PC-9 (cell line): Measurements from ENCODE around the gene PCSK7. TPM values are rescaled to one million over a fixed set of nuclear protein-coding genes. Genes with fewer than 3 reads are reported as not detected.

Source experiments
- BruUV-seq: library from RNA; stranded (reverse); fragments of 400-500 nt; replicated peaks from 2 replicates; lab custom pipeline; 2021; lab: Mats Ljungman, UMichigan
- CTCF ChIA-PET: fragments of 300-600 bp; sonication (Branson Sonifier 250); formaldehyde crosslinking; loops from one replicate; lab custom pipeline; 2022; ENCODE audit warnings: antibody characterized with exemption; lab: Charles Lee
- POLR2A ChIA-PET: fragments of 300-600 bp; sonication (Branson Sonifier 250); formaldehyde crosslinking; loops from one replicate; lab custom pipeline; 2022; ENCODE audit warnings: antibody characterized with exemption; ENCODE audit not compliant: unreplicated experiment; lab: Charles Lee
- DNase-seq, 2 experiments: peaks; one replicate each; pipeline versions ENCODE4 v3.0.0 to v3.0.0-alpha.2; 2015 to 2022; ENCODE audit warnings: mixed read lengths in 1 of 2
- H2AFZ ChIP-seq: fragments of 200-600 bp; sonication (generic); 2 replicates; pipeline ENCODE4 v1.8.1; 2017; ENCODE audit warnings: antibody characterized with exemption
- H3F3A ChIP-seq: fragments of 200-600 bp; sonication (generic); 2 replicates; pipeline ENCODE4 v1.8.1; 2017; ENCODE audit warnings: antibody characterized with exemption, mild to moderate bottlenecking, low read depth; ENCODE audit not compliant: insufficient read depth
- H3K27ac ChIP-seq: fragments of 200-600 bp; sonication (generic); 2 replicates; pipeline ENCODE4 v1.6.1; 2016; ENCODE audit warnings: mixed run types
- H3K27me3 ChIP-seq: fragments of 200-600 bp; sonication (generic); 2 replicates; pipeline ENCODE4 v1.6.1; 2016; ENCODE audit warnings: low read depth, mixed run types; ENCODE audit not compliant: insufficient read depth
- H3K36me3 ChIP-seq: fragments of 200-600 bp; sonication (generic); 2 replicates; pipeline ENCODE4 v1.6.1; 2016; ENCODE audit warnings: low read depth, mixed run types
- H3K4me1 ChIP-seq: fragments of 200-600 bp; sonication (generic); replicated peaks from 2 replicates; pipeline ENCODE4 v1.6.1; 2016; ENCODE audit warnings: mixed run types; ENCODE audit not compliant: insufficient read depth
- H3K4me2 ChIP-seq: fragments of 200-600 bp; sonication (generic); 2 replicates; pipeline ENCODE4 v1.6.1; 2017; ENCODE audit warnings: mixed run types
- H3K4me3 ChIP-seq: fragments of 200-600 bp; sonication (generic); 2 replicates; pipeline ENCODE4 v1.6.1; 2016; ENCODE audit warnings: mixed run types
- H3K79me2 ChIP-seq: fragments of 200-600 bp; sonication (generic); 2 replicates; pipeline ENCODE4 v1.6.1; 2017; ENCODE audit warnings: low read depth, mixed run types
- H3K9me2 ChIP-seq: fragments of 200-600 bp; sonication (generic); 2 replicates; pipeline ENCODE4 v1.8.1; 2017; ENCODE audit warnings: mild to moderate bottlenecking; ENCODE audit not compliant: insufficient read depth
- H3K9me3 ChIP-seq: fragments of 200-600 bp; sonication (generic); 2 replicates; pipeline ENCODE4 v1.8.1; 2016; ENCODE audit warnings: low read depth; ENCODE audit not compliant: insufficient read depth
- H4K20me1 ChIP-seq: fragments of 200-600 bp; sonication (generic); 2 replicates; pipeline ENCODE4 v1.8.1; 2017; ENCODE audit not compliant: insufficient read depth
- EZH2 ChIP-seq: fragments of 200-600 bp; sonication (generic); IDR thresholded peaks from 2 replicates; pipeline ENCODE4 v1.8.0; 2017; ENCODE audit warnings: antibody characterized with exemption, low read depth
- intact Hi-C: fragments of 100-400 bp; cut with micrococcal nuclease; formaldehyde crosslinking; loops from one replicate; pipeline ENCODE4 v1.10.0; 2022; ENCODE audit not compliant: unreplicated experiment
- total RNA-seq: library from RNA; stranded (reverse); gene quantifications from 2 replicates; pipeline ENCODE4 v1.2.3, GENCODE V29; 2021
- TF ChIP-seq, protein P1 (sequence below): fragments of 200-600 bp; sonication (generic); conservative IDR thresholded peaks from 2 replicates; pipeline ENCODE4 v1.6.1; 2017; ENCODE audit warnings: mixed run types, antibody characterized with exemption, mild to moderate bottlenecking, moderate library complexity

Gene PCSK7
- total RNA-seq, 1 experiment from 2014 or later, result 41.6 TPM

DNA sequence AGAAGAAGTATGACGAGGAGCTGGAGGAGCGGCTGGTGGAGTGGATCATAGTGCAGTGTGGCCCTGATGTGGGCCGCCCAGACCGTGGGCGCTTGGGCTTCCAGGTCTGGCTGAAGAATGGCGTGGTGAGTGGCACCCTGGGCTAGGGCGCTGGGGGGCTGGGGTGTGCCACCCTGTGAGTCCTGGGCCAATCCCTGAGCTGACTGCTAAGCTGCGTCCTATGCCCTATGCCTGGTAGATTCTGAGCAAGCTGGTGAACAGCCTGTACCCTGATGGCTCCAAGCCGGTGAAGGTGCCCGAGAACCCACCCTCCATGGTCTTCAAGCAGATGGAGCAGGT lies 28.8 kb downstream of the PCSK7 start:
- no peaks in the 10 kb centered on the region for H3F3A ChIP-seq
- no peaks in the 10 kb centered on the region for H3K27me3 ChIP-seq
- no TSS peak for BruUV-seq
- H3K9me2 ChIP-seq, result no peaks in the 10 kb centered on the region
- no peaks in the 10 kb centered on the region for H3K79me2 ChIP-seq
- H3K27ac ChIP-seq, result no peak overlapping the region
- H4K20me1 ChIP-seq, result no peaks in the 10 kb centered on the region
- POLR2A ChIA-PET, result no interaction called here
- intact Hi-C loops, result no loop called here
- no peak overlapping the region for H3K4me2 ChIP-seq
- H2AFZ ChIP-seq, result no peak overlapping the region
- CTCF ChIA-PET, result no interaction called here
- no peaks in the 10 kb centered on the region for H3K4me1 ChIP-seq
- H3K4me3 ChIP-seq, result no peak overlapping the region
- DNase-seq, result no peak
- no peaks in the 10 kb centered on the region for H3K36me3 ChIP-seq
- TF ChIP-seq, protein P1, sequence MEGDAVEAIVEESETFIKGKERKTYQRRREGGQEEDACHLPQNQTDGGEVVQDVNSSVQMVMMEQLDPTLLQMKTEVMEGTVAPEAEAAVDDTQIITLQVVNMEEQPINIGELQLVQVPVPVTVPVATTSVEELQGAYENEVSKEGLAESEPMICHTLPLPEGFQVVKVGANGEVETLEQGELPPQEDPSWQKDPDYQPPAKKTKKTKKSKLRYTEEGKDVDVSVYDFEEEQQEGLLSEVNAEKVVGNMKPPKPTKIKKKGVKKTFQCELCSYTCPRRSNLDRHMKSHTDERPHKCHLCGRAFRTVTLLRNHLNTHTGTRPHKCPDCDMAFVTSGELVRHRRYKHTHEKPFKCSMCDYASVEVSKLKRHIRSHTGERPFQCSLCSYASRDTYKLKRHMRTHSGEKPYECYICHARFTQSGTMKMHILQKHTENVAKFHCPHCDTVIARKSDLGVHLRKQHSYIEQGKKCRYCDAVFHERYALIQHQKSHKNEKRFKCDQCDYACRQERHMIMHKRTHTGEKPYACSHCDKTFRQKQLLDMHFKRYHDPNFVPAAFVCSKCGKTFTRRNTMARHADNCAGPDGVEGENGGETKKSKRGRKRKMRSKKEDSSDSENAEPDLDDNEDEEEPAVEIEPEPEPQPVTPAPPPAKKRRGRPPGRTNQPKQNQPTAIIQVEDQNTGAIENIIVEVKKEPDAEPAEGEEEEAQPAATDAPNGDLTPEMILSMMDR, result no peak
- TF ChIP-seq EZH2, result no peak
- no peaks in the 10 kb centered on the region for H3K9me3 ChIP-seq

DNA sequence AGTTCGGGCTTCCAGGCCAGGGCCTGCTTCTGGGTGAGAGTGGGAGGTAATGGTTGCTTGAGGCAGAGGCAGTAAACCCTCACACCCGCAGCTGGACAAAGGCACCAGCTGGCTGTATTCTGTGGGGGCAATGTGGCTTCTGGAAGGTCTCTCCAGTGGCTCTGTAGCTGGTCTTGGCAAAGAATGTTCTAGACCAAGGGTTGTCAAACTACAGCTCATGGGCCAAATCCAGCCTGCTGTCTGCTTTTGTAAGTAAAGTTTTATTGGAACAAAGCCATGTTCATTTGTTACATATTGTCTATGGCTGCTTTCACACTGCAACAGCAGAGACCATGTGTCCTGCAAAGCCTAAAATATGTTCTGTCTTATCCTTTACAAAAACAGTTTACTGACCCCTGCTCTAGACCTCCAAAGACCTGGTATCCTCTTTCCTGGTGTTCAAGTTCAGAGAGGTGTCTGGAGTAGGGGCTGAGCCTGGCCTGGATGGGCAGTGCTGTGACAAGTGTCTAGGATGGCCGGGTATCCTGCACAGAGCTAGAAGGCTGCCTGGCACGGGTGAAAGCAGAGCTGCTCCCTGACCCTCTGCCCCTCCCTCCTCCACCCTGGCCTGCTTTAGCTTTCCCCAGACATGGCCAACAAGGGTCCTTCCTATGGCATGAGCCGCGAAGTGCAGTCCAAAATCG lies 29.3 kb downstream of the PCSK7 start:
- Histone ChIP-seq H2AFZ (no peak overlapping the region), H3K79me2 (no peaks in the 10 kb centered on the region), H3K36me3 (no peaks in the 10 kb centered on the region), H4K20me1 (no peaks in the 10 kb centered on the region), H3K4me2 (no peak overlapping the region), H3K27ac (no peak overlapping the region), H3F3A (no peaks in the 10 kb centered on the region), H3K27me3 (no peaks in the 10 kb centered on the region), H3K9me2 (no peaks in the 10 kb centered on the region), H3K4me1 (no peaks in the 10 kb centered on the region), H3K9me3 (no peaks in the 10 kb centered on the region), H3K4me3 (no peak overlapping the region)
- POLR2A ChIA-PET, result no interaction called here
- intact Hi-C loops, result no loop called here
- TF ChIP-seq, protein P1, result no peak
- no peak for TF ChIP-seq EZH2
- DNase-seq, result no peak
- CTCF ChIA-PET, result interaction anchor here (0.7 kb wide), 1 partner anchor 42 kb away, joined by 3 read pairs; no protein-coding TSS in a partner anchor
- BruUV-seq, result no TSS peak

DNA sequence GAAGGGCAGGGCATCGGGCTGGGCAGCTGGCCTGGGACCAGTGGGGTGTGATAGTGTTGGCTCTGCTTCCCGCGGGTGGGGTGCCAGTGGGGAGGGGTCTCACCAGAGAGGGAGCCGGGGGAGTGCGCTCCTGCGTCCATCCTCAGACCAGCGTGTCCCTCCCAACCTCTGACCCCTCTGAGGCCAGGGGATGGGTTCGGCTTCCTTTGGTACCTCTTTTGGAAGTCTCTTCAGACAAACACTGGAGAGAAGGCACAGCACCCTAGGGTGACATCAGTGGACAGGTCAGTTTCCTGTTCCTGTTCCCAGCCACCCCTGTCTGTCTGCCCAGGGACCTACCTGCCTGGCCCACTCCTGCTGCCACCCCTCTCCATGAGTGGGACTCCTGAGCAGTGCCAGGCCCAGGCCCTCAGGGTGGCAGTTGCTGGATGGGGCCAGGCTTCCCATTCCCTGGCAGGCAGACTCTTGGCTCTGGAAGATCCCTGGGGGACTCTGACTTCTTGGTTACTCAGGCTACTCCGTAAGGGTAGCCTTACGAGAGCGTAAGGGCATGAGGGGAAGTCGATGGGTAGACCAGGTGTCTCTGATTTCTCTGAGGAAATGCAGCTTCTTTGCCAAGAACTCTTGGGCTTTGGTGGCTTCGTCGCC lies 30.1 kb downstream of the PCSK7 start:
- H3K79me2 ChIP-seq, result no peaks in the 10 kb centered on the region
- H3K4me1 ChIP-seq, result no peaks in the 10 kb centered on the region
- H3K27ac ChIP-seq, result no peak overlapping the region
- POLR2A ChIA-PET, result no interaction called here
- no peaks in the 10 kb centered on the region for H3K27me3 ChIP-seq
- CTCF ChIA-PET, result interaction anchor here (0.7 kb wide), 1 partner anchor 42 kb away, joined by 3 read pairs; no protein-coding TSS in a partner anchor
- no peak overlapping the region for H2AFZ ChIP-seq
- intact Hi-C loops, result no loop called here
- no peak overlapping the region for H3K4me3 ChIP-seq
- no peaks in the 10 kb centered on the region for H3F3A ChIP-seq
- H3K4me2 ChIP-seq, result no peak overlapping the region
- H4K20me1 ChIP-seq, result no peaks in the 10 kb centered on the region; the same call in 1 of the 2 replicates
- DNase-seq, result no peak
- no peaks in the 10 kb centered on the region for H3K36me3 ChIP-seq
- BruUV-seq, result no TSS peak
- TF ChIP-seq, protein P1, result no peak
- no peak for TF ChIP-seq EZH2
- no peaks in the 10 kb centered on the region for H3K9me3 ChIP-seq
- H3K9me2 ChIP-seq, result no peaks in the 10 kb centered on the region
